ENCODE results near the gene TET2.

TET2 gene

GRCh38 chr4:105248613-105249012 lies 101.9 kb downstream of the TET2 start:
- H3K4me3 ChIP-seq (ENCODE audit: insufficient read depth, low read depth, low read length, poor library complexity, severe bottlenecking) = no peak overlapping the region
- no peaks in the 10 kb centered on the region for H3K27me3 ChIP-seq (replicated peaks; ENCODE audit: control insufficient read depth, insufficient read depth, low read length, poor library complexity, severe bottlenecking)
- H3K36me3 ChIP-seq (ENCODE audit: control insufficient read depth, insufficient read depth, low read length) = peaks cover 4% of the 10 kb centered on the region
- no peak for DNase-seq
- no peaks in the 10 kb centered on the region for H3K9me3 ChIP-seq (ENCODE audit: control insufficient read depth, low read length)
- H3K27ac ChIP-seq (ENCODE audit: insufficient read depth, low read length, poor library complexity, severe bottlenecking) = no peak overlapping the region
- no peaks in the 10 kb centered on the region for H3K4me1 ChIP-seq (ENCODE audit: control insufficient read depth, insufficient read depth, low read length, poor library complexity, severe bottlenecking)

GRCh38 chr4:105257817-105258495 lies 111.3 kb downstream of the TET2 start:
- Histone ChIP-seq H3K27ac (ENCODE audit: insufficient read depth, low read length, poor library complexity, severe bottlenecking) (no peak overlapping the region), H3K27me3 (replicated peaks; ENCODE audit: control insufficient read depth, insufficient read depth, low read length, poor library complexity, severe bottlenecking) (no peaks in the 10 kb centered on the region), H3K4me1 (ENCODE audit: control insufficient read depth, insufficient read depth, low read length, poor library complexity, severe bottlenecking) (no peaks in the 10 kb centered on the region), H3K36me3 (ENCODE audit: control insufficient read depth, insufficient read depth, low read length) (peaks cover under 1% of the 10 kb centered on the region), H3K4me3 (ENCODE audit: insufficient read depth, low read depth, low read length, poor library complexity, severe bottlenecking) (no peak overlapping the region), H3K9me3 (ENCODE audit: control insufficient read depth, low read length) (no peaks in the 10 kb centered on the region)
- DNase-seq = no peak

GRCh38 chr4:105265689-105266088 lies 119.0 kb downstream of the TET2 start:
- Histone ChIP-seq H3K4me3 (ENCODE audit: insufficient read depth, low read depth, low read length, poor library complexity, severe bottlenecking) (no peak overlapping the region), H3K9me3 (ENCODE audit: control insufficient read depth, low read length) (no peaks in the 10 kb centered on the region), H3K36me3 (ENCODE audit: control insufficient read depth, insufficient read depth, low read length) (peaks cover 22% of the 10 kb centered on the region), H3K27ac (ENCODE audit: insufficient read depth, low read length, poor library complexity, severe bottlenecking) (no peak overlapping the region), H3K27me3 (replicated peaks; ENCODE audit: control insufficient read depth, insufficient read depth, low read length, poor library complexity, severe bottlenecking) (no peaks in the 10 kb centered on the region), H3K4me1 (ENCODE audit: control insufficient read depth, insufficient read depth, low read length, poor library complexity, severe bottlenecking) (no peaks in the 10 kb centered on the region)
- no peak for DNase-seq

DNA sequence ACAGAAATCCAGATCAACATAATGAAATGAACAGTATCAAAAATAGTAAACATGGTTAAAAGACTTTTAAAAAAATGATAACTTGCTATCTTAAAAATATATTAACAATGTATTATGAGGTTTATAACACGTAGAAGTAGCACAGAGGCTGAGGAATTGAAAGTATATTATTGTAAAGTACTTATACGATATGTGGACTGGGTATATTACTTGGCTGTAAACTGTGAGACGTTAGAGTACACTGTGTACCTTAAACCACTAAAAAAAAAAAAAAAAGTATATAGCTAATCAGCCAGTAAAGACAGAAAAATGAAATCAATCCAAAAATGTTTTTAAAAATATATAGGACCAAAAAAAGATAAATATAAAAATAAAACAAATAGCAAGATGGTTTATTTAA lies 120.6 kb downstream of the TET2 start:
- H3K27ac ChIP-seq (ENCODE audit: insufficient read depth, low read length, poor library complexity, severe bottlenecking) = no peak overlapping the region
- H3K9me3 ChIP-seq (ENCODE audit: control insufficient read depth, low read length) = no peaks in the 10 kb centered on the region
- H3K36me3 ChIP-seq (ENCODE audit: control insufficient read depth, insufficient read depth, low read length) = peaks cover 32% of the 10 kb centered on the region
- no peak for DNase-seq
- H3K4me3 ChIP-seq (ENCODE audit: insufficient read depth, low read depth, low read length, poor library complexity, severe bottlenecking) = no peak overlapping the region
- no peaks in the 10 kb centered on the region for H3K27me3 ChIP-seq (replicated peaks; ENCODE audit: control insufficient read depth, insufficient read depth, low read length, poor library complexity, severe bottlenecking)
- H3K4me1 ChIP-seq (ENCODE audit: control insufficient read depth, insufficient read depth, low read length, poor library complexity, severe bottlenecking) = no peaks in the 10 kb centered on the region

DNA sequence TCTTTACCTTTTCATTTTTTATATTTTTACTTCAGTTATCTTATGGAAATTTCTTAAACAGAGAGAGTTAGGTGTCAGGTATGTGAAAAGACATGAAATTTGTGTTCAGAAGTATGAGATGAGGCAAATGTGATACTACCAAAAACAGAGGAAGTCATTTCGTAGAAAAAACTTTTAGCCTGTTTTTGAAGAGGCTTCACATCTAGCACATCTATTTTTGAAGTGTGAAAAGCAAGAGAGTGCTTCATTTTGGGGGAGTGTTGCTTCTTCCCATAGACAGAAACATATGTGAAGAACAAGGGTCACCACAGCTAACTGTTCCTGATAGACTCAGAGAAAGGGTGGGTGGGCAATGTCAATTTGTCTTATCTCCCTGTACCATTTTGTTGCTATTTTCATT lies 125.3 kb downstream of the TET2 start:
- peaks cover 49% of the 10 kb centered on the region for H3K36me3 ChIP-seq (ENCODE audit: control insufficient read depth, insufficient read depth, low read length)

DNA sequence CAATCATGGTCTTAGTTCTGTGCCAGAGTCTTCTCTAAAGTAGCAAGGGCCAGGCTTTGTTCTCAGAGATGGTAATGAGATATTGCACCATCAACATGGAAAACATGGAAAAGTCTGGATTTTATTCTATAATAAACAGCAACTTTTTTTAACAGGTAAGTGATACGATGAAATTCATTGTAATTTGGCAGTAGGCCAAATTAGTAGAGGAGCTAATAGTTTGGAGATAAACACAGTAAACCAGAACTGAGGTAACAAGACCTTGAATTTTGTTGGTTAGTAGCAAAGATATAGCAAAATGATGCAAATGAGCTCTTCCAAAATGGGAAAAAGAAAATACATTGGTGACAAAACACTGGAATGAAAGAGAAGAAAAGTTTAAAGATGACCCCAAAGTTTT lies 126.6 kb downstream of the TET2 start:
- H3K9me3 ChIP-seq (ENCODE audit: control insufficient read depth, low read length) = no peaks in the 10 kb centered on the region
- H3K27me3 ChIP-seq (replicated peaks; ENCODE audit: control insufficient read depth, insufficient read depth, low read length, poor library complexity, severe bottlenecking) = no peaks in the 10 kb centered on the region
- no peak overlapping the region for H3K4me3 ChIP-seq (ENCODE audit: insufficient read depth, low read depth, low read length, poor library complexity, severe bottlenecking)
- DNase-seq = no peak
- H3K36me3 ChIP-seq (ENCODE audit: control insufficient read depth, insufficient read depth, low read length) = peaks cover 49% of the 10 kb centered on the region
- no peaks in the 10 kb centered on the region for H3K4me1 ChIP-seq (ENCODE audit: control insufficient read depth, insufficient read depth, low read length, poor library complexity, severe bottlenecking)
- H3K27ac ChIP-seq (ENCODE audit: insufficient read depth, low read length, poor library complexity, severe bottlenecking) = no peak overlapping the region

More for the DNA sequence above, 125.3 kb downstream of the TET2 start:
- DNase-seq = no peak
- no peak overlapping the region for H3K27ac ChIP-seq (ENCODE audit: insufficient read depth, low read length, poor library complexity, severe bottlenecking)
- no peaks in the 10 kb centered on the region for H3K9me3 ChIP-seq (ENCODE audit: control insufficient read depth, low read length)
- no peaks in the 10 kb centered on the region for H3K27me3 ChIP-seq (replicated peaks; ENCODE audit: control insufficient read depth, insufficient read depth, low read length, poor library complexity, severe bottlenecking)
- no peaks in the 10 kb centered on the region for H3K4me1 ChIP-seq (ENCODE audit: control insufficient read depth, insufficient read depth, low read length, poor library complexity, severe bottlenecking)
- no peak overlapping the region for H3K4me3 ChIP-seq (ENCODE audit: insufficient read depth, low read depth, low read length, poor library complexity, severe bottlenecking)

- H3K27ac ChIP-seq (ENCODE audit: insufficient read depth, low read length, poor library complexity, severe bottlenecking) = no peak overlapping the region
- no peaks in the 10 kb centered on the region for H3K4me1 ChIP-seq (ENCODE audit: control insufficient read depth, insufficient read depth, low read length, poor library complexity, severe bottlenecking)
- DNase-seq = no peak
Measured at GRCh38 chr4:105274090-105274489, 127.4 kb downstream of the TET2 start.

GRCh38 chr4:105274504-105274903 lies 127.8 kb downstream of the TET2 start:
- H3K27ac ChIP-seq (ENCODE audit: insufficient read depth, low read length, poor library complexity, severe bottlenecking) = no peak overlapping the region
- no peak for DNase-seq
- H3K4me3 ChIP-seq (ENCODE audit: insufficient read depth, low read depth, low read length, poor library complexity, severe bottlenecking) = no peak overlapping the region
- H3K27me3 ChIP-seq (replicated peaks; ENCODE audit: control insufficient read depth, insufficient read depth, low read length, poor library complexity, severe bottlenecking) = no peaks in the 10 kb centered on the region
- H3K36me3 ChIP-seq (ENCODE audit: control insufficient read depth, insufficient read depth, low read length) = peaks cover 42% of the 10 kb centered on the region
- no peaks in the 10 kb centered on the region for H3K9me3 ChIP-seq (ENCODE audit: control insufficient read depth, low read length)
- H3K4me1 ChIP-seq (ENCODE audit: control insufficient read depth, insufficient read depth, low read length, poor library complexity, severe bottlenecking) = no peaks in the 10 kb centered on the region

More at GRCh38 chr4:105274090-105274489, 127.4 kb downstream of the TET2 start:
- no peaks in the 10 kb centered on the region for H3K27me3 ChIP-seq (replicated peaks; ENCODE audit: control insufficient read depth, insufficient read depth, low read length, poor library complexity, severe bottlenecking)
- H3K36me3 ChIP-seq (ENCODE audit: control insufficient read depth, insufficient read depth, low read length) = peaks cover 46% of the 10 kb centered on the region
- no peaks in the 10 kb centered on the region for H3K9me3 ChIP-seq (ENCODE audit: control insufficient read depth, low read length)
- no peak overlapping the region for H3K4me3 ChIP-seq (ENCODE audit: insufficient read depth, low read depth, low read length, poor library complexity, severe bottlenecking)

DNA sequence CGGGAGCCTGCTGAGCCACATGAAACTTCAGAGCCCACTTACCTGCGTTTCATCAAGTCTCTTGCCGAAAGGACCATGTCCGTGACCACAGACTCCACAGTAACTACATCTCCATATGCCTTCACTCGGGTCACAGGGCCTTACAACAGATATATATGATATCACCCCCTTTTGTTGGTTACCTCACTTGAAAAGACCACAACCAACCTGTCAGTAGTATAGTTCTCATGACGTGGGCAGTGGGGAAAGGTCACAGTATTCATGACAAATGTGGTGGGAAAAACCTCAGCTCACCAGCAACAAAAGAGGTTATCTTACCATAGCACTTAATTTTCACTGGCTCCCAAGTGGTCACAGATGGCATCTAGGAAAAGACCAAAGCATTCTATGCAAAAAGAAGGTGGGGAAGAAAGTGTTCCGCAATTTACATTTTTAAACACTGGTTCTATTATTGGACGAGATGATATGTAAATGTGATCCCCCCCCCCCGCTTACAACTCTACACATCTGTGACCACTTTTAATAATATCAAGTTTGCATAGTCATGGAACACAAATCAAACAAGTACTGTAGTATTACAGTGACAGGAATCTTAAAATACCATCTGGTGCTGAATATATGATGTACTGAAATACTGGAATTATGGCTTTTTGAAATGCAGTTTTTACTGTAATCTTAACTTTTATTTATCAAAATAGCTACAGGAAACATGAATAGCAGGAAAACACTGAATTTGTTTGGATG lies 129.9 kb downstream of the TET2 start:
- Histone ChIP-seq H3K36me3 (ENCODE audit: control insufficient read depth, insufficient read depth, low read length) (peaks cover 29% of the 10 kb centered on the region), H3K4me1 (ENCODE audit: control insufficient read depth, insufficient read depth, low read length, poor library complexity, severe bottlenecking) (no peaks in the 10 kb centered on the region), H3K27ac (ENCODE audit: insufficient read depth, low read length, poor library complexity, severe bottlenecking) (no peak overlapping the region), H3K4me3 (ENCODE audit: insufficient read depth, low read depth, low read length, poor library complexity, severe bottlenecking) (no peak overlapping the region), H3K27me3 (replicated peaks; ENCODE audit: control insufficient read depth, insufficient read depth, low read length, poor library complexity, severe bottlenecking) (no peaks in the 10 kb centered on the region), H3K9me3 (ENCODE audit: control insufficient read depth, low read length) (no peaks in the 10 kb centered on the region)
- DNase-seq = no peak

DNA sequence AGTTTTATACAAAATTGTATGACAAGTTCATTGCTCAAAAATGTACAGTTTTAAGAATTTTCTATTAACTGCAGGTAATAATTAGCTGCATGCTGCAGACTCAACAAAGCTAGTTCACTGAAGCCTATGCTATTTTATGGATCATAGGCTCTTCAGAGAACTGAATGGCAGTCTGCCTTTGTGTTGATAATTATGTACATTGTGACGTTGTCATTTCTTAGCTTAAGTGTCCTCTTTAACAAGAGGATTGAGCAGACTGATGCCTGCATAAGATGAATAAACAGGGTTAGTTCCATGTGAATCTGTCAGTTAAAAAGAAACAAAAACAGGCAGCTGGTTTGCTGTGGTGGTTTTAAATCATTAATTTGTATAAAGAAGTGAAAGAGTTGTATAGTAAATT lies 131.0 kb downstream of the TET2 start:
- Histone ChIP-seq H3K9me3 (ENCODE audit: control insufficient read depth, low read length) (no peaks in the 10 kb centered on the region), H3K4me3 (ENCODE audit: insufficient read depth, low read depth, low read length, poor library complexity, severe bottlenecking) (no peak overlapping the region), H3K27ac (ENCODE audit: insufficient read depth, low read length, poor library complexity, severe bottlenecking) (no peak overlapping the region), H3K36me3 (ENCODE audit: control insufficient read depth, insufficient read depth, low read length) (peaks cover 18% of the 10 kb centered on the region), H3K27me3 (replicated peaks; ENCODE audit: control insufficient read depth, insufficient read depth, low read length, poor library complexity, severe bottlenecking) (no peaks in the 10 kb centered on the region), H3K4me1 (ENCODE audit: control insufficient read depth, insufficient read depth, low read length, poor library complexity, severe bottlenecking) (no peaks in the 10 kb centered on the region)
- no peak for DNase-seq
